ENCODE results near the gene ZNHIT2. TPM values are rescaled to one million over a fixed set of nuclear protein-coding genes. Genes with fewer than 3 reads are reported as not detected.

ZNHIT2 gene
- total RNA-seq, 1 donor from 2014 or later = 1.5 TPM

GRCh38 chr11:65116370-65117205 is 913 bp downstream of the ZNHIT2 start:
- TF ChIP-seq, protein P1, sequence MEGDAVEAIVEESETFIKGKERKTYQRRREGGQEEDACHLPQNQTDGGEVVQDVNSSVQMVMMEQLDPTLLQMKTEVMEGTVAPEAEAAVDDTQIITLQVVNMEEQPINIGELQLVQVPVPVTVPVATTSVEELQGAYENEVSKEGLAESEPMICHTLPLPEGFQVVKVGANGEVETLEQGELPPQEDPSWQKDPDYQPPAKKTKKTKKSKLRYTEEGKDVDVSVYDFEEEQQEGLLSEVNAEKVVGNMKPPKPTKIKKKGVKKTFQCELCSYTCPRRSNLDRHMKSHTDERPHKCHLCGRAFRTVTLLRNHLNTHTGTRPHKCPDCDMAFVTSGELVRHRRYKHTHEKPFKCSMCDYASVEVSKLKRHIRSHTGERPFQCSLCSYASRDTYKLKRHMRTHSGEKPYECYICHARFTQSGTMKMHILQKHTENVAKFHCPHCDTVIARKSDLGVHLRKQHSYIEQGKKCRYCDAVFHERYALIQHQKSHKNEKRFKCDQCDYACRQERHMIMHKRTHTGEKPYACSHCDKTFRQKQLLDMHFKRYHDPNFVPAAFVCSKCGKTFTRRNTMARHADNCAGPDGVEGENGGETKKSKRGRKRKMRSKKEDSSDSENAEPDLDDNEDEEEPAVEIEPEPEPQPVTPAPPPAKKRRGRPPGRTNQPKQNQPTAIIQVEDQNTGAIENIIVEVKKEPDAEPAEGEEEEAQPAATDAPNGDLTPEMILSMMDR (IDR thresholded peaks at IDR 0.05) = no peak
- TF ChIP-seq EZH2phosphoT487 (IDR thresholded peaks at IDR 0.05) = no peak
- no peak for TF ChIP-seq EZH2 (IDR thresholded peaks at IDR 0.05)
- H3K27ac ChIP-seq = no peak overlapping the region
- H3K79me2 ChIP-seq (ENCODE audit: low read depth) = peaks cover 48% of the 10 kb centered on the region
- Mint-ChIP-seq H3K36me3 (peaks cover 14% of the 10 kb centered on the region), H3K4me3 (peak overlapping the region; percentile 88), H3K4me1 (peaks cover 26% of the 10 kb centered on the region), H3K27ac (no peak overlapping the region), H3K27me3 (ENCODE audit: insufficient read depth, low read depth) (peaks cover 7% of the 10 kb centered on the region), H3K9me3 (no peaks in the 10 kb centered on the region)
- no peaks in the 10 kb centered on the region for H3K9me3 ChIP-seq (ENCODE audit: low read depth)
- no peaks in the 10 kb centered on the region for H3K27me3 ChIP-seq
- H3K4me2 ChIP-seq = peak overlapping the region; percentile 77
- H2AFZ ChIP-seq (replicated peaks) = no peak overlapping the region
- peak overlapping the region; percentile 74 for H3K4me3 ChIP-seq
- H4K20me1 ChIP-seq (ENCODE audit: low read depth) = peaks cover 23% of the 10 kb centered on the region
- peak; percentile 52 for DNase-seq (ENCODE audit: low spot score)
- H3K36me3 ChIP-seq = peaks cover 4% of the 10 kb centered on the region
- peaks cover 11% of the 10 kb centered on the region for H3K4me1 ChIP-seq
- H3F3A ChIP-seq (ENCODE audit: low read depth) = peaks cover 66% of the 10 kb centered on the region
- peak overlapping the region; percentile 66 for H3K9ac ChIP-seq

DNA sequence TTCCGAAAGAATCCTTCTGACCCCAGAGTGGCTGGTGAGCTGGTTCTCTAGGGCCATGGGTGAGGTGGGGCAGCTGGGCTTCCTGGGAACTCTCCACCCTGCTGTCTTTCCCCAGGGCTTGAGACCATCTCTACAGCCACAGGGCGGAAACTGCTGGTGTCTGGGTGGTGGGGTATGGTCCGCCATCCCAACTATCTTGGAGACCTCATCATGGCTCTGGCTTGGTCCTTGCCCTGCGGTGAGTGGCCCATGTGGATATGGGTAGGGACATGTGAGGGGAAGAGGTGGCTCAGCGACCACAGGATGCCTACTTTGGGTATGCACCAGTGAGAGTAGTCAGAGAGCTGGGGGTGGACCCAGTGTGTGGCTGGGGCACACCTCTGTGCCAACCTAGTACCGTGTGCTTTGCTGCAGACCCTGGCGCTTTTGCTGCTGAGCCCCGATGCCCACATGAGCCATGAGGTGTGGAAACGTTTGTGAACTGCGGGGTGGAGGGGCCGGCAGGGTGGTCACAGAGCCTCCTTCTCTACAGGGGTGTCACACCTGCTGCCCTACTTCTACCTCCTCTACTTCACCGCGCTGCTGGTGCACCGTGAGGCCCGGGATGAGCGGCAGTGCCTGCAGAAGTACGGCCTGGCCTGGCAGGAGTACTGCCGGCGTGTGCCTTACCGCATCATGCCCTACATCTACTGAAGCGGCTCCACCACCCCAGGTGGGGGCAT is 2.0 kb downstream of the ZNHIT2 start:
- Histone ChIP-seq H4K20me1 (ENCODE audit: low read depth) (peaks cover 26% of the 10 kb centered on the region), H3K79me2 (ENCODE audit: low read depth) (peaks cover 37% of the 10 kb centered on the region), H2AFZ (replicated peaks) (no peak overlapping the region), H3K4me2 (no peak overlapping the region), H3K27ac (no peak overlapping the region), H3F3A (ENCODE audit: low read depth) (peaks cover 67% of the 10 kb centered on the region), H3K9me3 (ENCODE audit: low read depth) (no peaks in the 10 kb centered on the region), H3K4me1 (peaks cover 9% of the 10 kb centered on the region), H3K27me3 (no peaks in the 10 kb centered on the region), H3K36me3 (peaks cover 3% of the 10 kb centered on the region), H3K9ac (no peak overlapping the region), H3K4me3 (no peak overlapping the region)
- TF ChIP-seq EZH2phosphoT487 (IDR thresholded peaks at IDR 0.05) = no peak
- TF ChIP-seq EZH2 (IDR thresholded peaks at IDR 0.05) = no peak
- TF ChIP-seq, protein P1 (IDR thresholded peaks at IDR 0.05) = no peak
- Mint-ChIP-seq H3K27ac (no peak overlapping the region), H3K27me3 (ENCODE audit: insufficient read depth, low read depth) (peaks cover 8% of the 10 kb centered on the region), H3K9me3 (no peaks in the 10 kb centered on the region), H3K4me3 (peak overlapping the region; percentile 88), H3K4me1 (peaks cover 29% of the 10 kb centered on the region), H3K36me3 (peaks cover 11% of the 10 kb centered on the region)
- DNase-seq (ENCODE audit: low spot score) = no peak

DNA sequence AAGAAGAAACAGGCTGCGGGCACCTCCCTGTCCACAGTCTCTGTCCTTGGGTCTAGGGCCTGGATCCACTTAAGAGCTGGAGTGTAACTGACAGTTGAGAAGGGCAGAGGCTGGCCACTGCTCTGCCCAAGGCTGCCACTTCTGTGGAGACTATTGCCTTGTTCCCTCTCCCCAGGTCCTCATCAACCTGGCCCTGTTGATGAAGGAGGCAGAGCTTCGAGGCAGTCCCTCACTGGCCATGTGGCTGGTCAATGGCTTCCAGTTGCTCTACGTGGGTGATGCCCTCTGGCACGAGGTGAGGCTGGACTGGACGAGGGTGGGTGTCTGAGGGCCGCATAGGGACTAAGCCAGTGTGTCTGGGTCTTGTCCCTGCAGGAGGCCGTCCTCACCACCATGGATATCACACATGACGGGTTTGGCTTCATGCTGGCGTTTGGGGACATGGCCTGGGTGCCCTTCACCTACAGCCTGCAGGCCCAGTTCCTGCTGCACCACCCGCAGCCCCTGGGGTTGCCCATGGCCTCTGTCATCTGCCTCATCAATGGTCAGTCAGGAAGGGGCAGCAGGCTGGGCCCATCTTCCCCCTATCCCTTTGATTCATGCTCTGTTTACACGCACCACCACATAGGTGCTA is 2.8 kb downstream of the ZNHIT2 start:
- H3K4me1 ChIP-seq = peaks cover 9% of the 10 kb centered on the region

More for the DNA sequence above, 2.8 kb downstream of the ZNHIT2 start:
- TF ChIP-seq, protein P1 (IDR thresholded peaks at IDR 0.05) = no peak
- TF ChIP-seq EZH2 (IDR thresholded peaks at IDR 0.05) = no peak
- TF ChIP-seq EZH2phosphoT487 (IDR thresholded peaks at IDR 0.05) = no peak
- Mint-ChIP-seq H3K27ac (no peak overlapping the region), H3K4me1 (peaks cover 34% of the 10 kb centered on the region), H3K27me3 (ENCODE audit: insufficient read depth, low read depth) (peaks cover 13% of the 10 kb centered on the region), H3K4me3 (peak overlapping the region; percentile 97), H3K9me3 (no peaks in the 10 kb centered on the region), H3K36me3 (peaks cover 7% of the 10 kb centered on the region)
- no peak overlapping the region for H3K4me2 ChIP-seq
- H3F3A ChIP-seq (ENCODE audit: low read depth) = peaks cover 68% of the 10 kb centered on the region
- H3K36me3 ChIP-seq = no peaks in the 10 kb centered on the region
- no peak overlapping the region for H3K27ac ChIP-seq
- no peaks in the 10 kb centered on the region for H3K9me3 ChIP-seq (ENCODE audit: low read depth)
- no peak overlapping the region for H3K4me3 ChIP-seq
- peaks cover 30% of the 10 kb centered on the region for H3K79me2 ChIP-seq (ENCODE audit: low read depth)
- DNase-seq (ENCODE audit: low spot score) = no peak
- peaks cover 28% of the 10 kb centered on the region for H4K20me1 ChIP-seq (ENCODE audit: low read depth)
- H3K9ac ChIP-seq = no peak overlapping the region
- H3K27me3 ChIP-seq = no peaks in the 10 kb centered on the region
- no peak overlapping the region for H2AFZ ChIP-seq (replicated peaks)
